HCEC 1CT (cell line): ENCODE results near the gene KLHL40.

Experiments
- DNase-seq: peaks from one replicate; pipeline ENCODE4 v3.0.0-alpha.2; 2017

The KLHL40 gene

GRCh38 chr3:42728668-42729364 is 43.5 kb downstream of the KLHL40 start:
- DNase-seq = no peak

GRCh38 chr3:42729404-42730145 is 44.2 kb downstream of the KLHL40 start:
- DNase-seq = no peak

DNA sequence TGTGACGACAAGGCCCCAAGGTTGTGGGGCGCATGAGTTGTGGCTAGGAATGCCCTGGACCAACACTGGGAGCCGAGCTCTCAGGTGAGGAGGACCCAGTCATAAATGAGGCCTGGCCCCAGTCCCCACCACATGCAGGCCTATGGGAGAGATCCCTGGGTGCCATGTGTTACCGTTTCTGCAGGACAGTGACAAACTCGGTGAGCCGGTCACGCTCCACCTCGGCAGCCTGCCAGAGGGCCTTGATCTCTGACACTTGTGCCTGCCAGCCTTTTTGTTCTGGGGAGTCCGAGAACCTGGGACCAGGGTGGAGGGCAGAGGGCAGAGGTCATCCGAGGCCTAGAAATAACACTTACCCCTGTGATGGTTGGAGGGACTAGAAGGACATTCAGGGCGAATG is 45.0 kb downstream of the KLHL40 start:
- DNase-seq = no peak

DNA sequence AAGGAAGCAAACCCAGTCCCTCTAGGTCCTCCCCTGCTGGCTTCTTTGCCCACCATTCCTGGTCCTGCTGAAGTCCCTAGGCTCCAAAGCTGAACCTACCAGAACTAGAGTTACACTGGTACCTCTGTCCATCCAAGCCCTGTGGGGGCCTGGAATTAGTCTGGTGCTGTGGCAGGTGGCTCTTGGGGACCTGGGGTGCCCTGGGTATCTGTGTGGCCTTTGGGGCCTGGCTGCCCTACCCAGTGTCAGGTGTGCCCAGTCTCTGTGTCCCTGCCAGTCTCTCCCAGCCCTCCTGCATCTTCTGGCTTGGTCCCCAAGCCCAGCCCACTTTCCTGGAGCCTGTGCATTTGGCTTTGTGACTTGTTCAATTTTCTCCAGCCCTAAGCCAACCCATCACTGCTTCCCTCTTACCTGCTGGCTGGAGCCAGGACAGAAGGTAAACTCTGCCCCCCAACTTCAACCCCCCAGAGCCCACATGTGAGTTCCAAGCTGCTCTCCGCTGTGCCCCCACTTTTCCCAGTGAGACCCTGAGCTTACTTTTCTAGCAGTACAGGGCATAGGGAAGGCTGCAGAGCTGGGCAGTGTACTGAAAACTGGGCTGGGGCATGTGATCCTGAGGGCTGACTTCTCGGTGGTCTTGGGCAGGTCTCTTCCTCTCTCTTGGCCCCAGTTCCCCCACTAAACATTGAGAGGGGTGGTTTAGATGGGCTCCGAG is 45.5 kb downstream of the KLHL40 start:
- no peak for DNase-seq

GRCh38 chr3:42731476-42732195 is 46.3 kb downstream of the KLHL40 start:
- DNase-seq = no peak

DNA sequence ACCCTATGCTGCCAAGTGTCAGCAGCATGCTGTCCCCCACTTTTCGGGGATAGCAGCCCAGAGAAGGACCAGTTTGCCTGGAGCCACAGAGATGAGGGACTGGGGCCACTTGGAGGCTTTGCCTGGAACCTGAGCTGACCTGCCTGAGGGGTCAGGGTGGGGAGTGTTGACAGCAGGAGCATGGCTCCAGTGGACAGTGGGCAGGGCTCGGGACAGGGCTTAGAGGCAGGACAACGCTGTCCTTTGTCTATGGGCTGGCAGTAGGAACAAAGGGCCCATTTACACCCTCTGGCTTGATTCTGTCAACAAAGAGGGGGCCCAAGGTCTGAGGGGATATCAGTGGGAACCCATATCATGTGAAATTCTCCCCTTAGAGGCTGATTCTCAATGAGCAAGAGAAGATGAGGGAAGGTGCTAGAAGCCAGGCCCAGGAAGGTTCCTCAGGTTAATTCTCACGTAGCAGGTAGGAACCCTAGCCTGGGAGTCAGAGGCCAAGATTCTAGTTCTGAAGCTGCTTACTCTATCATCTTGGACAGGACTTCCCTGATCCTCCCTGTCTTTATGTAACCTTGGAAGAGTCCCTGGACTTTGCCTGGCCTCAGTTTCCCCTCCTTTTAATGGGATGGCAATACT is 47.0 kb downstream of the KLHL40 start:
- DNase-seq = no peak

DNA sequence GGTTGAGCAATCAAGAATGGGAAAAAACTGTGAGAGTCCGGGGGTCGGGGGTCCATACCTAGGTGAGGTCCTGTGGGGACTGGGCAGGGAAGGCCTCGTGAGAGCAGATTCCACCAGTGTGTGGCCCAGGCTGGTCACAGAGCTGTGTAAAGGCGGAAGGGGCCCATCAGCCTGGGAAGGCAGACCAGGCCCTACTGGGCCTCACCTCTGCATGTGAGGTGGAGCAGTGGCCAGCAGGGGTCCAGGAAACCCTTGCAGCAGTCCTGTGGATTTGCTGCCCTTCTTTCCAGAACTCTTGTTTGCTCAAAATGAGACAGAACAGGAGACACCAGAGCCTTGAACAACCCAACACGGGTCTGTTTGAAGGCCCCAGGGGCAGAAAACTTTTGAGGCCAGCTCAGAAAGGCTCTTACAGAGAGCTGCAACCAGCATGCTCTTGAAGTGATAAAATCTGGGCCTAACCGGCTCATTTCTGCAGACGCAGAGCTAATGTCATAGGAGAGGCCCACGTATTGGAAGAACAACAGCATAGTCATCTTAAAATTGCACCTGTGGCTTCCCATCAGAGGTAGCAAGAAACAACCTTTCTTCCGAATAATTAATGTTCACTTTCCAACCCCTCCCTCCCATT is 47.6 kb downstream of the KLHL40 start:
- DNase-seq = no peak

DNA sequence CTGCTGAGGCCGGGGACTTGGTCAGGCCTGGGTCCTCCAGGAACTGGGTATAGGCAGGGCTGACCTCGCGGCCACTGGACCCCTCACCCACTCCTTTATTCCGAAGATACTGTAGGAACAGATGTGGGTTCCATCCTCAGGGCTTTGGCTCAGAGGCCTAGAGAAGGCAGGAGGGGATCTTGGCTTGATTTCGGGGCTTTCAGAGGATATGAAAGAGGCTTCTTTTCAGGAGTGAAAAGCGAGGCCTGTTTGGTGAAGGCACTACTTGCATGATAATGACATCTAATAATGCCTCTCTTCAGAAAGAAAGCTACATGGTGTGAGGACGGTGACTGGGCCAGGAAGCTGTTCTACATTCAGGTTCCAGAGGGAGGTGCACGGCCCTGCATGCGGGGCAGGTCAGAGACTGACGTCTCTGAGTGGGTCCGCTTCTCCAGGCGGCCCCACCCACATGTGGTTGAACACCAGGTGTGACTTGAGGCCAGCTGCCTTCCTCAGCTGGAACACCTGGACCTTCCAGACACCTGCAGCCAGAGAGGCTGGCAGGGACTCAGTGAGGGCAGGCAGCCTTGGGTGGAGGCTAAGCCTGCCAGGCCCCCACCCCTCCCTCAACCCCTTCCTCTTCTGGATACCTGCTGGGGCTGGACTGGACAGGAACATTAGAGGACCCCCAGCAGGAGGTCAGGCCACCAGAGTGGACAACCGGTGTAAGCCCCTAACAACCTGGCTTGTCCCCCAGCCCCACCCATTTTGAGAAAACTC is 48.3 kb downstream of the KLHL40 start:
- no peak for DNase-seq

GRCh38 chr3:42734263-42734860 is 49.0 kb downstream of the KLHL40 start:
- no peak for DNase-seq

- DNase-seq = no peak
These were observed 49.7 kb downstream of the KLHL40 start for GRCh38 chr3:42735019-42735418.

DNA sequence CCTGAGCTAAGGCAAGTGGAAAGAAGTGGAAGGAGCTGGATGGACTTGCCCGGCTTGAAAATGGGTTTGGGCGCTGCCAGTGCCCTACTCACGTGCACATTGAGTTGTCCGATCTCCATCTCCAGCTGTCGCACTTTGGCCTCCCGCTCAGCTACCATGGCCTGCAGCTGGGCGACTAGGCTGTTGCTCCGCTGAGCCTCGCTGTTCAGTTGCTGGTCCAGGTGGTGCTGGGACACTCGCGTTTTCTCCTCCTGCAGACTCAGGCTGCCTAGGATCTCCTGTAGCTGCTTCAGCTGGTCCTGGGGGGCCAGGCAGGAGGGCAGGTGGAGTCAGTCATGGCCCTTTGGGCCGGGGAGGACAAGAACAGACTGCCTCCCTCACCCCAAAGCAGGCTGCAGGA is 50.3 kb downstream of the KLHL40 start:
- no peak for DNase-seq

- no peak for DNase-seq
These were observed 50.7 kb downstream of the KLHL40 start for GRCh38 chr3:42736081-42736480.

- no peak for DNase-seq
These were observed 51.2 kb downstream of the KLHL40 start for GRCh38 chr3:42736531-42736930.

- DNase-seq = no peak
These were observed 54.2 kb downstream of the KLHL40 start for GRCh38 chr3:42739401-42740158.

- DNase-seq = no peak
These were observed 56.5 kb downstream of the KLHL40 start for GRCh38 chr3:42741796-42742195.
